Measurements from ENCODE around the gene AJAP1.

DNA sequence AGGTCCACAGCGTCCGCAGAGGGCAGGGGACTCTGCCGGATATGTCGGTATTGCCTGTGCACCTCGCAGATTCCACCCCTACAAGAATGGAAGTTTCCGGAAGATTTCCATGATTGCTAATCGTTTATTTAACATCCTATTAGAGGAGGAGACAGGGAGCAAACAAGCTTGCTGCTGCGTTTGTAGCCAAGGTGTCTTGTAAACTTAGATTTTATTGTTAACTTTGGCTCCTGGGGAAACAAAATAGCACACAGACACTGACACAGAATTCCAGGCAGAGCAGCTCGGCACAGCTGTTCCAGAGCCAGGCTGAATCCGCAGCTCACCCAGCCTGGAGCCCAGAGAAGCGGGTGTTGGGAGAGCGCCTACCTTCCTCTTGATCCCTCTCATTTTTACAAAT is 75.7 kb downstream of the AJAP1 start:
- no peak for TF ChIP-seq POLR2AphosphoS5 (IDR thresholded peaks at IDR 0.05; ENCODE audit: low read depth, low read length)
- TF ChIP-seq KDM1A (IDR thresholded peaks at IDR 0.05; ENCODE audit: borderline replicate concordance, low read length): no peak
- TF ChIP-seq TBP (IDR thresholded peaks at IDR 0.05; ENCODE audit: low read depth, low read length): no peak
- TF ChIP-seq RAD21 (IDR thresholded peaks at IDR 0.05 in 1 of 2, conservative IDR thresholded peaks at IDR 0.05 in 1 of 2; ENCODE audit: low read depth in 2 of 2, low read length in 2 of 2): no peak
- no peak for TF ChIP-seq EZH2 (IDR thresholded peaks at IDR 0.05; ENCODE audit: low read depth, low read length, severe bottlenecking)

Data from H1 (cell line).